ENCODE results near the gene SOWAHA. TPM values are rescaled to one million over a fixed set of nuclear protein-coding genes. Genes with fewer than 3 reads are reported as not detected.

The SOWAHA gene
- total and polyA plus RNA-seq, 4 donors: 0.18 to 9.5 (median 0.41) TPM; not detected in 1

DNA sequence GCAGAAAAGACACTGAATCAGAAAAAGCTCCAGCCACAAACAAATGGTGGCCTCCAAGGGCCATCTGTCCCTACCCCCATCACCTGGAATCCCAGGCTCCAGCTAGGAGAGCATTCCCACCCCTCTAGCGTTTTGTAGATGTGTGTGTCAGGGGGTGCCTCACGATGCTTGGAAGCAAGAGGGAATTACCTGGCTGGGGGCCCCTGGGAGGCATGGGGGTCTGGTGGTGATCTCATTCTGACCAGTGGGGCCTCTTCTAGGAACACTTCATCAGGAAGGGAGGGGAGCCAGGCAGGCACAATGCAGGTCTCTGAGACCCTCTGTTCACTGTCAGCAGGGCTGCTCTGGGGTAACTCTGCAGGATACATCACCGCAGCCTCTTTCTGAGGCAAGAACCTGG is 11.3 kb downstream of the SOWAHA start:
- H3K27me3 ChIP-seq (ENCODE audit: control insufficient read depth in 1 of 2, insufficient read depth in 2 of 2, low read length in 1 of 2): no peaks in the 10 kb centered on the region
- DNase-seq: no peak
- no peaks in the 10 kb centered on the region for H3K9me3 ChIP-seq (ENCODE audit: control insufficient read depth, low read length)
- intact Hi-C loops (cut with DNase I): loop anchor here in 1 of 2 donors (5.0 kb wide), 1 partner anchor 72 kb away; no protein-coding TSS in a partner anchor
- 95 to 97% methylated on average over 3 of the region's 3 CpGs for WGBS, 2 donors
- no peaks in the 10 kb centered on the region for H3K4me1 ChIP-seq (ENCODE audit: control insufficient read depth in 1 of 2, insufficient read depth in 2 of 2, low read length in 2 of 2)
- no peak overlapping the region for H3K27ac ChIP-seq (ENCODE audit: low read depth in 1 of 2, low read length in 2 of 2)
- no peak for ATAC-seq (ENCODE audit: low FRiP score)
- H3K4me3 ChIP-seq (ENCODE audit: low read length in 2 of 2): no peak overlapping the region
- no peaks in the 10 kb centered on the region for H3K36me3 ChIP-seq (ENCODE audit: control insufficient read depth in 1 of 2, insufficient read depth in 2 of 2, low read length in 1 of 2)

DNA sequence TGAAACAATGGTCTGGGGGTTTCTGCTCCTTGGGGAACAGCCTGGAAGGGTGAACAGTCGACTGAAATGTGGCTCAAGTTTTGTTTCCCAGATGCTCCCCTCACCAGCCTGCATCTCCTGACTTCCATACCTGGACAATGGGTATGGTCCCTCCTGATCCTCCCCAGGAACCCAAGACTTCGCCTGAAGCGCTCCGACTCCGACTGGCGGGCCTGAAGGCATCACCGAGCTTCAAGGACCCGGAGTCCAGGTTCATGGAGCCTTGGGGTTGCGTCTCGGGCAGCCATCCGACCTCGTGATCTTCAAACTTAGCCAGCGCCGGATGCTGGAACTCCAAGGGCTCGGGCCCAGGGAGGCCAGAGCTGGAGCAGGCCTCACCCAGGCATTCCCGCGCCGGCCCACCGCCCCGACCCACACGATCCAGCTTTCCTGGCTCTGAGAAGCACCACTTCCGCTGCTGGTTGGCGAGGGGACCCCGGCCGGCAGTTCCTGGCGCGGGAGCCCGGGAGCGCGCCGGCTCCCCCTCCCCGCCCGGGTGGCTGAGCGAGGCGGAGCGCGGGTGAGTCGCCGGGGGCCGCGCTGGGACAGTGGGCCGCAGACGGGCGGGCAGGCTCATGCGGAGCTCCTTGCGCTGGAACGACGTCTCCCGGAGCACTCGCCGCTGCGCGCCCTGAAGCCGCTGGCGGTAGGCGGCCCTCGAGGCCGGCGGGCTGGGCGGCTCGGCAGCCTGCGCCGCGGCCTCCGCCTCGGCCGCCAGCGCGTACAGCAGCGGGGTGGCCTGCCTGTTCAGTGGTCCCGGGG is 12.1 kb downstream of the SOWAHA start:
- WGBS, 2 donors: 58 to 68% methylated on average over 54 to 71 of the region's 71 CpGs
- no peak overlapping the region for H3K4me3 ChIP-seq (ENCODE audit: low read length in 2 of 2)
- DNase-seq (no peak), ATAC-seq (ENCODE audit: low FRiP score) (no peak)
- intact Hi-C loops (cut with DNase I): no loop called here
- no peaks in the 10 kb centered on the region for H3K4me1 ChIP-seq (ENCODE audit: control insufficient read depth in 1 of 2, insufficient read depth in 2 of 2, low read length in 2 of 2)
- no peaks in the 10 kb centered on the region for H3K27me3 ChIP-seq (ENCODE audit: control insufficient read depth in 1 of 2, insufficient read depth in 2 of 2, low read length in 1 of 2)
- H3K36me3 ChIP-seq (ENCODE audit: control insufficient read depth in 1 of 2, insufficient read depth in 2 of 2, low read length in 1 of 2): no peaks in the 10 kb centered on the region
- no peaks in the 10 kb centered on the region for H3K9me3 ChIP-seq (ENCODE audit: control insufficient read depth, low read length)
- no peak overlapping the region for H3K27ac ChIP-seq (ENCODE audit: low read depth in 1 of 2, low read length in 2 of 2)

DNA sequence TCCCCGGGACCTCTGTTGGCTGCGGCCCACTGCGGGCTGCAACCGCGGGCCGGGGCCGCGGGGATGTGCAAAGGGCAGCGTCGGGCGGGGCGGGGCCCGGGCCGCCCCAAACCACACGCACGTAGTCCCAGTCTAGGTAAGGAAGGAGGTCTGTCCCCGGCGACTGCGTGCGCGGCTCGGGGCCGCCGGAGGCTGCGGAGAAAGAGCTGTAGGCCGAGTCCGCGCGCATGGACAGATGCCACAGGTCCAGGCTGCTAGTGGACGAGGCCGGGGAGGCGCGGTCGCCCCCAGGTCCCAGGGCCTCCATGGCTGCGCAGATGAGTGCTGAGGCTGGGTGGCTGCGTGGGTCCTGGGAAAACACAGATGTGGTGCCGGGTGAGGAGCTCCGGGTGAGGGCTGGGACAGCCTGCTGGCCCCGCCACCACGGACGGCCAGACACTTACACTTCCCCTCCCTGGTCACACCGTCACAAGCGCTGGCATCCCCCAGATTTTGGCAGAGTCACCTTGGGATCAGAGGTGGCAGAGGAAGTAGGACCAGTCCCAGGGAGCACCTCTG is 12.8 kb downstream of the SOWAHA start:
- Histone ChIP-seq H3K27ac (ENCODE audit: low read depth in 1 of 2, low read length in 2 of 2) (no peak overlapping the region), H3K4me1 (ENCODE audit: control insufficient read depth in 1 of 2, insufficient read depth in 2 of 2, low read length in 2 of 2) (no peaks in the 10 kb centered on the region), H3K27me3 (ENCODE audit: control insufficient read depth in 1 of 2, insufficient read depth in 2 of 2, low read length in 1 of 2) (no peaks in the 10 kb centered on the region), H3K9me3 (ENCODE audit: control insufficient read depth, low read length) (no peaks in the 10 kb centered on the region), H3K36me3 (ENCODE audit: control insufficient read depth in 1 of 2, insufficient read depth in 2 of 2, low read length in 1 of 2) (no peaks in the 10 kb centered on the region), H3K4me3 (ENCODE audit: low read length in 2 of 2) (no peak overlapping the region)
- 61 to 63% methylated on average over 41 to 43 of the region's 43 CpGs for WGBS, 2 donors
- ATAC-seq (ENCODE audit: low FRiP score) (no peak), DNase-seq (no peak)
- intact Hi-C loops (cut with DNase I): no loop called here

DNA sequence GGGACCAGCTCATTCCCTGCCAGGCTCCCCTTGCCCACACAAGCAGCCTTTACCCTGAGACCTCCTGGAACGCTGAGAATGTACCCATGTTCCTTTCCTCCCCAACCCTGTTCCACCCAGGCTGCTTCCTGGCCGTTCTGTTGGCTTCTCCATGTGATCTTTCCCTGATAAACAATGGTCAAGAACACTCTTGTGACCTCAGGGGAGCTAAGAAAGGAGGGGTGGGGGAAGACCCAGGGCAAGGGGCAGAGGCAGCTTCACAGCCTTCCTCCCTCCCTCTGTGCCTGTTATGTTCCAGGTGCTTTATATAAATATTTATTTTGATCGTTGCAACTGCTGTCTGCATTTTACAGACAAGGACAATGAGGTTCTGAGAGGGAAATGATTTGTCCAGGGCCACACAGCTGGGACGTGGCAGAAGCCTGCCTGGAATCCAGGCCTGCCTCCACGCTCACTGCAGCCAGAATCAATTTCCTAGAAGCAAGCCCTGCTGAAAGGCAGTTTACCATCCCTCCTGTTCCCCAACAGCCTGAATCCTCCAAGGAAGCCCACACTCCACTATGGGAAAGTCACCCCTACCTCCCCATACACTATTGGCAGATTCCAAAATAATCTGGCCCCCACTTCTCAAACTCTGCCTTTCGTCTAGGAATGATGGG is 13.5 kb downstream of the SOWAHA start:
- Histone ChIP-seq H3K4me3 (ENCODE audit: low read length in 2 of 2) (no peak overlapping the region), H3K27ac (ENCODE audit: low read depth in 1 of 2, low read length in 2 of 2) (no peak overlapping the region)
- 85 to 89% methylated on average over 6 of the region's 6 CpGs for WGBS, 2 donors

DNA sequence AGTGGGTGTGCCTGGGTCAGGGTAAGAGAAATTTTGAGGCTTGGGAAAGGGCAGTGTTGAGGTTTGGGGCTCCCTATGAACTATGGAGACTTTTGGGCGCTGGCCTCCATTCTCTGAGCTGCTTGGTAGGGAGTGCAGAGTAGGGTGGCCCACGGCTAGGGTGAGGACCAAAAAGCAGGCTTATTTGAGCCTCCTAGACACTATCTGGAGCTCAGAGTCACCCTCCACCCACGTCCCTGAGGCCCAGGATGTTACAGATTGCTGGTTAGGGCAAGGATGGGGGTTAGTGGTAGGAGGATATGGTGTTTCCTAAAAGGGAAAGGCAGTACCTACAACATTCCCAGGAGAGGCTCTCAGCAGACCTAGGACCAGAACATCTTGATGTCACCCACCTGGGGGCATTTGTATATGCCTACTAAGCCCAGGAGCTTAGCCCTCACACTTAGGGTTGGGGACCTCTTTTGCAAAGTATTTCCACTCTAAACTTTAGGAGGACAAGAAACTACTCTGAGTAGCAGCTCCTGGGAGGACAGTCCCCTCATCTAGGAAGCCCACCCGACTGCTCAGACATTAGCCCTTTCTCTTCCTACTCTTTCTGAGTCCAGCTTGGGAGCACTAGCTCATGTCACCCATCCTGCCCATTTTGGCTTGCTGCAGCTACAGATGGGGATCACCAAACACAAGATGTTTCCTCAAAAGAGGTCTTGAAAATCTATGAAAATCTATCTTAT is 15.0 kb downstream of the SOWAHA start:
- H3K36me3 ChIP-seq (ENCODE audit: control insufficient read depth in 1 of 2, insufficient read depth in 2 of 2, low read length in 1 of 2): no peaks in the 10 kb centered on the region
- WGBS, 2 donors: 92 to 95% methylated on average over 4 of the region's 4 CpGs
- ATAC-seq (ENCODE audit: low FRiP score) (no peak), DNase-seq (no peak)
- no peaks in the 10 kb centered on the region for H3K4me1 ChIP-seq (ENCODE audit: control insufficient read depth in 1 of 2, insufficient read depth in 2 of 2, low read length in 2 of 2)
- intact Hi-C loops (cut with DNase I): no loop called here
- H3K9me3 ChIP-seq (ENCODE audit: control insufficient read depth, low read length): no peaks in the 10 kb centered on the region
- H3K27ac ChIP-seq (ENCODE audit: low read depth in 1 of 2, low read length in 2 of 2): no peak overlapping the region
- H3K4me3 ChIP-seq (ENCODE audit: low read length in 2 of 2): no peak overlapping the region
- no peaks in the 10 kb centered on the region for H3K27me3 ChIP-seq (ENCODE audit: control insufficient read depth in 1 of 2, insufficient read depth in 2 of 2, low read length in 1 of 2)

More for the DNA sequence above, 13.5 kb downstream of the SOWAHA start:
- intact Hi-C loops (cut with DNase I): no loop called here
- no peak for ATAC-seq (ENCODE audit: low FRiP score)
- no peak for DNase-seq
- Histone ChIP-seq H3K9me3 (ENCODE audit: control insufficient read depth, low read length) (no peaks in the 10 kb centered on the region), H3K4me1 (ENCODE audit: control insufficient read depth in 1 of 2, insufficient read depth in 2 of 2, low read length in 2 of 2) (no peaks in the 10 kb centered on the region), H3K36me3 (ENCODE audit: control insufficient read depth in 1 of 2, insufficient read depth in 2 of 2, low read length in 1 of 2) (no peaks in the 10 kb centered on the region), H3K27me3 (ENCODE audit: control insufficient read depth in 1 of 2, insufficient read depth in 2 of 2, low read length in 1 of 2) (no peaks in the 10 kb centered on the region)

DNA sequence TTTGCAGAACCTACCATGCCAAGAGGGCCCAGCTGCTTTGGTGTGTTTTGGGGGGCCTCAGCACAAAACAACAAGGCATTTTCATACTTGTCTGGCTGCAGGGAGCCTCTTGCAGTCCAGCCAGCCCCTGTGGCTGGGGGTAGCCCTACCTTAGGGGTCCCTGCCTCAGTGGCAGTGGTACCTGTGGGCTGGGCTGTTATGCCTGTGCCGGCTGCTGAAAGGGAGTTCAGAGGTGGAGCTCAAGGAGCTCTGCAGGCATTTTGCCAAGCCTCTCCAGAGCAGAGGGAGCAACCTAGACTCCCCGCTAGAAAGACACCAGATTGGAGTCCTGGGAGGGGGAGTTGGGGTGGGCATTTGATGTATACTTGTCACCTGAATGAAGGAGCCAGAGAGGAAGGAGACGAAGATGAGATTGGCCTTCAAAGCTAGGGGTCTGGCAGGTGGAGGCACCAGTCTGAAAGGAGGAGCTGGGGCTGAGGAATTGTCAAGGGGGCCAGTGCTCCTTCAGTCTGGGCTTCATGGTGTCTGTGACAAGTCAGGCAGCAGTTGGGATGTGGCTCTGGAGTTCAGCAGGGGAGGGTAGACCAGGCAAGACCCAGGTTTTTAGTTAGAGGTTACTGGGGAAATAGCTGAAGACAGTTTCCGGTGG is 15.9 kb downstream of the SOWAHA start:
- no peak for DNase-seq

DNA sequence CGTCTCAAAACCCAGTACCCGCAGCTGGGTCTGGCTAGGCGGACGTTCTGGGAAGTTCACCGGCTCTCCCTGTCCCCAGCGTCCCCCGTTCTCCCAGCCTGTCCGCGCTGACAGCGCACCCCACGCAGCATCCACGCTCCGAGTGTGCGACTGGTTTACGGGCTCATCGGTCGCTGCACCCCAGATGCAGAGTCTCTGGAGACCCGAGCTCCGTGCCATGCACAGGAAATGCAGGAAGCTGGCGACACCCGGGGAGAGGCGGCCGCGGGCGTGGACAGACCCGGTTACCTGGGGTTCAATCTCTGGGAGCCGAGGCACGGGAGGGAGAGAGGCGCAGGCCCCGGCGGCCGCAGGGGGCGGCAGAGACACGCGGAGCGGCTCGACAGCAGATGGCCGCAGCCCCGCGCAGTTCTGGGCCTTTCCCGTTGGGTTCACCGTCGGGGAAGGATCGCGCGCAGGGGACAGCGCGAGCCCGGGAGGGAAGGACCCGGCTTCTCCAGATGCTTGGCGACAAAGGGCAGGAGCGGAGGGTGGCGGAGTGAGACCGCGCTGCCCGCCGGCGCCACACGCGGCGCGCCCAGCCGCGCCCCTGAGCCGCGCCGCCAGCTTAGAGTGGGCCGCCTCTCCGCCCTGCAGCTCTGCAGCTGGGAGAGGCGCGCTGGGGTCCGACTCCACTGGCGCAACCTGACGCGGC is 16.8 kb downstream of the SOWAHA start:
- H3K4me1 ChIP-seq (ENCODE audit: control insufficient read depth in 1 of 2, insufficient read depth in 2 of 2, low read length in 2 of 2): no peaks in the 10 kb centered on the region
- peak overlapping the region; percentile 45 to 57 for H3K4me3 ChIP-seq (ENCODE audit: low read length in 2 of 2)
- intact Hi-C loops (cut with DNase I): no loop called here
- 3 to 5% methylated on average over 50 to 75 of the region's 75 CpGs for WGBS, 2 donors
- no peaks in the 10 kb centered on the region for H3K36me3 ChIP-seq (ENCODE audit: control insufficient read depth in 1 of 2, insufficient read depth in 2 of 2, low read length in 1 of 2)
- H3K27me3 ChIP-seq (ENCODE audit: control insufficient read depth in 1 of 2, insufficient read depth in 2 of 2, low read length in 1 of 2): no peaks in the 10 kb centered on the region
- ATAC-seq (ENCODE audit: low FRiP score): peak; percentile 89
- DNase-seq: peak; percentile 82 to 94
- no peaks in the 10 kb centered on the region for H3K9me3 ChIP-seq (ENCODE audit: control insufficient read depth, low read length)
- no peak overlapping the region for H3K27ac ChIP-seq (ENCODE audit: low read depth in 1 of 2, low read length in 2 of 2)

More for the DNA sequence above, 15.9 kb downstream of the SOWAHA start:
- Histone ChIP-seq H3K4me1 (ENCODE audit: control insufficient read depth in 1 of 2, insufficient read depth in 2 of 2, low read length in 2 of 2) (no peaks in the 10 kb centered on the region), H3K9me3 (ENCODE audit: control insufficient read depth, low read length) (no peaks in the 10 kb centered on the region), H3K36me3 (ENCODE audit: control insufficient read depth in 1 of 2, insufficient read depth in 2 of 2, low read length in 1 of 2) (no peaks in the 10 kb centered on the region), H3K27ac (ENCODE audit: low read depth in 1 of 2, low read length in 2 of 2) (no peak overlapping the region), H3K27me3 (ENCODE audit: control insufficient read depth in 1 of 2, insufficient read depth in 2 of 2, low read length in 1 of 2) (no peaks in the 10 kb centered on the region), H3K4me3 (ENCODE audit: low read length in 2 of 2) (no peak overlapping the region)
- ATAC-seq (ENCODE audit: low FRiP score): no peak
- intact Hi-C loops (cut with DNase I): no loop called here
- WGBS, 2 donors: 77 to 85% methylated on average over 4 of the region's 4 CpGs

Measured in aorta (tissue), 5 donors.